Smooth muscle cell (in vitro differentiated cells): ENCODE data around the gene KIF13A. TPM values are rescaled to one million over a fixed set of nuclear protein-coding genes. Genes with fewer than 3 reads are reported as not detected.
A peak's percentile ranks its signal among the peaks of the same experiment; 100 is the strongest.

Source experiments
- DNase-seq: peaks from one replicate; lab custom pipeline; 2025; ENCODE audit not compliant: unreplicated experiment; lab: John Stamatoyannopoulos, UW
- H2AFZ ChIP-seq: fragments of 200-600 bp; sonication (generic); 2 replicates; pipeline ENCODE4 v1.6.0; 2016; ENCODE audit warnings: antibody characterized with exemption, low read depth, mild to moderate bottlenecking
- H3F3A ChIP-seq: fragments of 200-600 bp; sonication (generic); 2 replicates; pipeline ENCODE4 v1.6.0; 2017; ENCODE audit warnings: antibody characterized with exemption, low read depth
- H3K27ac ChIP-seq: fragments of 200-600 bp; sonication (generic); 2 replicates; pipeline ENCODE4 v1.5.1; 2016; ENCODE audit warnings: low read depth, mild to moderate bottlenecking
- H3K27me3 ChIP-seq: fragments of 200-600 bp; sonication (generic); 2 replicates; pipeline ENCODE4 v1.6.1; 2016; ENCODE audit warnings: low read depth, mild to moderate bottlenecking
- H3K36me3 ChIP-seq: fragments of 200-600 bp; sonication (generic); 2 replicates; pipeline ENCODE4 v1.5.1; 2016; ENCODE audit warnings: low read depth
- H3K4me1 ChIP-seq: fragments of 200-600 bp; sonication (generic); 2 replicates; pipeline ENCODE4 v1.5.1; 2016; ENCODE audit warnings: low read depth
- H3K4me2 ChIP-seq: fragments of 200-600 bp; sonication (generic); 2 replicates; pipeline ENCODE4 v1.6.0; 2016; ENCODE audit warnings: mild to moderate bottlenecking
- H3K4me3 ChIP-seq: fragments of 200-600 bp; sonication (generic); 2 replicates; pipeline ENCODE4 v1.5.1; 2016; ENCODE audit warnings: mild to moderate bottlenecking
- H3K79me2 ChIP-seq: fragments of 200-600 bp; sonication (generic); 2 replicates; pipeline ENCODE4 v1.6.0; 2016; ENCODE audit warnings: low read depth, mild to moderate bottlenecking
- H3K9ac ChIP-seq: fragments of 200-600 bp; sonication (generic); 2 replicates; pipeline ENCODE4 v1.6.0; 2016; ENCODE audit warnings: low read depth
- H3K9me3 ChIP-seq: fragments of 200-600 bp; sonication (generic); replicated peaks from 2 replicates; pipeline ENCODE4 v1.5.1; 2016; ENCODE audit warnings: low read depth
- H4K20me1 ChIP-seq: fragments of 200-600 bp; sonication (generic); 2 replicates; pipeline ENCODE4 v1.6.0; 2016; ENCODE audit warnings: low read depth
- WGBS: methylation state at CpG from one replicate; pipeline ENCODE4 v1.1.7; 2016; ENCODE audit warnings: low lambda C conversion rate; 5-methylcytosine and 5-hydroxymethylcytosine counted together
- polyA plus RNA-seq: library from polyadenylated mRNA; unstranded; fragments of >200 nt; fragmentation: Nextera tagmentation; extraction: Ambion mirVana; gene quantifications from 2 replicates; pipeline ENCODE4 v1.2.1, GENCODE V29; 2016
- total RNA-seq: library from RNA; depleted of rRNA; stranded (reverse); fragments of >200 nt; gene quantifications from 2 replicates; pipeline ENCODE4 v1.2.3, GENCODE V29; 2014
- TF ChIP-seq, protein P1 (sequence below): fragments of 200-600 bp; sonication (generic); IDR thresholded peaks from 2 replicates; pipeline ENCODE4 v1.5.1; 2017; ENCODE audit warnings: borderline replicate concordance, mild to moderate bottlenecking, antibody characterized with exemption; ENCODE audit not compliant: insufficient read depth, poor library complexity, severe bottlenecking

KIF13A gene
- total and polyA plus RNA-seq, 2 experiments from 2014 or later = 10.4 to 28.4 TPM

DNA sequence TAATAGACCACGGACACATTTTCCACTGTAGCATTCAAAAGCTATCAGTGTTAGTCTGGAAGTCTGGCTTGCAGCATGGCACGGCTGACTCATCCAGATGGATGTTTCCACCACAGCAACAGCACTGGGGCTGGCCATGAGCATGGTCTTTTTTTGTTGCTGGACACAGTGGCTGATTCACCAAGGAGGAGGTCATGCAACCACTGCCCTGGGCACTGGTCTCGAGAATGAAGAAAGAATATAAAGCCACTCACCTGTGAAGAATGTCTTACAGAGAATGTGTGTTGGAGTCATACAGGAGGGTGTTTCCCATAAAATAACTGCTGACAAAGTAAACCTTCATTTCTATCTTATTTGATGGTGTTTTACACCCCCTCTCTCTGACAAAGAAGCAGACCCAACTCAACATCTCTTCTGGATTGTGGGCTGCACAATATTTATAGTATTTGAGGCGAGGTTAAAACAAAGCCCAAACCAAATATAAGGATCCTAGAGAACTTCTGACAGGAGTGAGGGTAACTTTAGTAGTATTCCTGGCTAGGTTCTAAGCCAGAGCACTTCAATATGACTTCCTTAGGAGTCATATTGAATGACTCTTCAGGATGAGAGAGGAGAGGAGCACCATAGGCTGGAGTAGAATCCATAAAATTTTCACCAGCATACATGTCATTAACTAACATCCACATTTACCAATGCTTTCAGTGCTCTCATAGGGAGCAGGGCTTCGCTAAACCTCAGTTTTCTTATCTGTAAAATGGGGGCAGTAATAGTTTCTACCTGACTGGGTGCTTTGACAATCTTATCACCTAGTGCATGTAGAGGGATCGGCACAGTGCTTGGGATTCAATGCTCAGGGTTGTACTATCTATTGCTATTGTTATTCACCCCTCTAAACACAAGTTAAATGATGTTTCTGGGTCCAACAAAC, 121.4 kb downstream of the KIF13A start:
- peaks cover 25% of the 10 kb centered on the region for H3K4me1 ChIP-seq

DNA sequence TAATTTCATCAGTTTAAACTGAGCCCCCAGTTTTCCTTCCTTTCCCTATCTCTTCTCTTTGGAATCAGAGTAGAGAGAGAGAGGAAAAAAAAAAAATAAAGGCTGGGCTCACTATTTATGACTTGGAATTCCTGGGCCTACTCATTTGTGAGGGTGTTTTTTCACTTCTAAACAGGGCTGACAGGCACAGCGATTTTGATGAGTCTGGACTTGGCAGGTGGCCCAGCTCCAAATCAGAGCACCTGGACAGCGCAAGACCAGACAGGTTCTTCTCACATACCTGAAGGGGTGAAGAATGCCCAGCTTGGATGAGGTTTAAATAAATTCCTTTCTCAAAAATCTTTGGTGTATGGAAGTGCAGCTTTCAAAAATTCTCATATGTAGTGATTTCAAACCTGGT, 122.2 kb downstream of the KIF13A start:
- H2AFZ ChIP-seq = no peak overlapping the region

More for the DNA sequence above, 121.4 kb downstream of the KIF13A start:
- no peaks in the 10 kb centered on the region for H3K79me2 ChIP-seq
- H3F3A ChIP-seq = peaks cover 44% of the 10 kb centered on the region
- TF ChIP-seq, protein P1, sequence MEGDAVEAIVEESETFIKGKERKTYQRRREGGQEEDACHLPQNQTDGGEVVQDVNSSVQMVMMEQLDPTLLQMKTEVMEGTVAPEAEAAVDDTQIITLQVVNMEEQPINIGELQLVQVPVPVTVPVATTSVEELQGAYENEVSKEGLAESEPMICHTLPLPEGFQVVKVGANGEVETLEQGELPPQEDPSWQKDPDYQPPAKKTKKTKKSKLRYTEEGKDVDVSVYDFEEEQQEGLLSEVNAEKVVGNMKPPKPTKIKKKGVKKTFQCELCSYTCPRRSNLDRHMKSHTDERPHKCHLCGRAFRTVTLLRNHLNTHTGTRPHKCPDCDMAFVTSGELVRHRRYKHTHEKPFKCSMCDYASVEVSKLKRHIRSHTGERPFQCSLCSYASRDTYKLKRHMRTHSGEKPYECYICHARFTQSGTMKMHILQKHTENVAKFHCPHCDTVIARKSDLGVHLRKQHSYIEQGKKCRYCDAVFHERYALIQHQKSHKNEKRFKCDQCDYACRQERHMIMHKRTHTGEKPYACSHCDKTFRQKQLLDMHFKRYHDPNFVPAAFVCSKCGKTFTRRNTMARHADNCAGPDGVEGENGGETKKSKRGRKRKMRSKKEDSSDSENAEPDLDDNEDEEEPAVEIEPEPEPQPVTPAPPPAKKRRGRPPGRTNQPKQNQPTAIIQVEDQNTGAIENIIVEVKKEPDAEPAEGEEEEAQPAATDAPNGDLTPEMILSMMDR = no peak
- H2AFZ ChIP-seq = no peak overlapping the region
- peak overlapping the region; percentile 60 for H3K4me2 ChIP-seq
- no peaks in the 10 kb centered on the region for H4K20me1 ChIP-seq
- no peaks in the 10 kb centered on the region for H3K27me3 ChIP-seq
- H3K4me3 ChIP-seq = no peak overlapping the region
- peak; percentile 14 for DNase-seq
- 45% methylated on average over 6 of the region's 6 CpGs for WGBS
- no peaks in the 10 kb centered on the region for H3K36me3 ChIP-seq
- H3K9ac ChIP-seq = peak overlapping the region; percentile 84
- peak overlapping the region; percentile 98 for H3K27ac ChIP-seq
- H3K9me3 ChIP-seq = no peaks in the 10 kb centered on the region

DNA sequence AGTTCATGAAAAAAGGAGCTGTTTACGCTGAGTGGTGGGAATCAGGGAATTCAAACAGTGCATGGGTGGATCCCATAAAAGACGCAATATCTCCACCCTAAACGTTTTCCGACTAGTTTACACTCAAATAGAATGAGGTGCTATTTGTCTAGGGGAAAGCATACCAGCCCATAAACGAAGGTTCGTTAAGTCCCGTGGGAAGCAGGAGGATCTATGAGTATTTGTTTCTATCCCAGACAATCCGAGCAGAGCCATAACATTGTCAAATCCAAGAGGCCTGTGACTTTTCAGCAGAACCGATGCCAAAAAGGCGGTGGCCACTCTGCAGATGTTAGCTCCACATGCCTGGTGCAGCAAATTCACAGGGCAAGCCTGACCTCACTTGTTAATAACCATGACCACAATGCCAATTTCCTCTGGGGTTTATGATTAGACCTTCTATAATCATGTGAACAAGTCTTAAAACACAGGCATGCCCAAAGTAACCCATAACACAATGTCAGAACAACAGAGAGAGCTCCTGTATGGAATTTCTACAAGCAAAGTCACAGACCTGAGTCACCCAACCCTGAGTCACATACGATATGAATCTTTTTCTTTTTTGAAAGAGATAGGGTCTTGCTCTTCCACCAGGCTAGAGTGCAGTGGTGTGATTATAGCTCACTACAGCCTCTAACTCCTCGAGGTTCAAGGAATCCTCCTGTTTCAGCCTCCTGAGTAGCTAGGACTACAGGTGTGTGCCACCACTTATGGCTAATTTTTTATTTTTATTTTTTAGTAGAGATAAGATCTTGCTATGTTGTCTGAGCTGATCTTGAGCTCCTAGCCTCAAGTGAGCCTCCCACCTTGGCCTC, 123.3 kb downstream of the KIF13A start:
- TF ChIP-seq, protein P1 = no peak
- whole genome bisulfite sequencing = 13% methylated on average over 12 of the region's 12 CpGs
- Histone ChIP-seq H3K36me3 (no peaks in the 10 kb centered on the region), H3K4me2 (peak overlapping the region; percentile 75), H3K9me3 (no peaks in the 10 kb centered on the region), H2AFZ (no peak overlapping the region), H3F3A (peaks cover 31% of the 10 kb centered on the region), H3K4me3 (no peak overlapping the region), H3K79me2 (no peaks in the 10 kb centered on the region), H3K27me3 (no peaks in the 10 kb centered on the region), H3K27ac (peak overlapping the region; percentile 98), H4K20me1 (no peaks in the 10 kb centered on the region), H3K9ac (peak overlapping the region; percentile 84), H3K4me1 (peaks cover 15% of the 10 kb centered on the region)
- no peak for DNase-seq

More for the DNA sequence above, 122.2 kb downstream of the KIF13A start:
- 64% methylated on average over 2 of the region's 2 CpGs for WGBS
- no peak for DNase-seq
- no peaks in the 10 kb centered on the region for H3K79me2 ChIP-seq
- peaks cover 25% of the 10 kb centered on the region for H3K4me1 ChIP-seq
- no peaks in the 10 kb centered on the region for H3K9me3 ChIP-seq
- H3K36me3 ChIP-seq = no peaks in the 10 kb centered on the region
- TF ChIP-seq, protein P1 = no peak
- peak overlapping the region; percentile 98 for H3K27ac ChIP-seq
- H4K20me1 ChIP-seq = no peaks in the 10 kb centered on the region
- no peaks in the 10 kb centered on the region for H3K27me3 ChIP-seq
- no peak overlapping the region for H3K4me3 ChIP-seq
- peak overlapping the region; percentile 60 for H3K4me2 ChIP-seq
- peak overlapping the region; percentile 84 for H3K9ac ChIP-seq
- peaks cover 41% of the 10 kb centered on the region for H3F3A ChIP-seq
